OCI-LY7 (cell line): ENCODE results near the gene PPP4R4. TPM values are rescaled to one million over a fixed set of nuclear protein-coding genes. Genes with fewer than 3 reads are reported as not detected.

Experiments used
- BruUV-seq: library from RNA; stranded (reverse); fragments of 400-500 nt; replicated peaks from 2 replicates; lab custom pipeline; 2021; lab: Mats Ljungman, UMichigan
- CTCF ChIA-PET: fragments of 300-600 bp; sonication (Branson Sonifier 250); formaldehyde crosslinking; loops from one replicate; lab custom pipeline; 2022; ENCODE audit warnings: antibody characterized with exemption; ENCODE audit not compliant: unreplicated experiment; lab: Charles Lee
- POLR2A ChIA-PET: fragments of 300-600 bp; sonication (Branson Sonifier 250); formaldehyde crosslinking; loops from one replicate; lab custom pipeline; 2022; ENCODE audit warnings: antibody characterized with exemption; lab: Charles Lee
- DNase-seq: peaks from one replicate; pipeline ENCODE4 v3.0.0-alpha.2; 2015; ENCODE audit warnings: low spot score
- H2AFZ ChIP-seq: fragments of 200-600 bp; sonication (generic), shearing (Covaris generic); 2 replicates; pipeline ENCODE4 v1.6.1; 2014; ENCODE audit warnings: mild to moderate bottlenecking, antibody characterized with exemption, low read length, moderate library complexity
- H3K27ac ChIP-seq: fragments of 200-600 bp; sonication (generic); 2 replicates; pipeline ENCODE4 v1.5.1; 2014; ENCODE audit warnings: mixed run types, low read depth, mild to moderate bottlenecking, moderate library complexity, low read length, inconsistent platforms; ENCODE audit not compliant: poor library complexity, severe bottlenecking
- H3K36me3 ChIP-seq: fragments of 200-600 bp; sonication (generic); 2 replicates; pipeline ENCODE4 v1.6.1; 2014; ENCODE audit warnings: mild to moderate bottlenecking, antibody characterized with exemption, low read length, moderate library complexity, mixed read lengths; ENCODE audit not compliant: insufficient read depth
- H3K4me1 ChIP-seq: fragments of 200-600 bp; sonication (generic); 2 replicates; pipeline ENCODE4 v1.5.1; 2014; ENCODE audit warnings: mild to moderate bottlenecking, low read length; ENCODE audit not compliant: insufficient read depth, poor library complexity, severe bottlenecking
- H3K4me2 ChIP-seq: fragments of 200-600 bp; sonication (generic); 2 replicates; pipeline ENCODE4 v1.6.1; 2014; ENCODE audit warnings: mild to moderate bottlenecking, low read length
- H3K4me3 ChIP-seq: fragments of 200-600 bp; sonication (generic); 2 replicates; pipeline ENCODE4 v1.5.1; 2014; ENCODE audit warnings: mild to moderate bottlenecking, low read depth, low read length; ENCODE audit not compliant: poor library complexity, severe bottlenecking
- H3K79me2 ChIP-seq: fragments of 200-600 bp; sonication (generic); 2 replicates; pipeline ENCODE4 v1.6.1; 2016; ENCODE audit warnings: low read depth, mild to moderate bottlenecking, low read length, moderate library complexity, mixed read lengths; ENCODE audit not compliant: insufficient read depth
- H3K9me2 ChIP-seq: fragments of 200-600 bp; sonication (generic); 2 replicates; pipeline ENCODE4 v1.6.1; 2016; ENCODE audit warnings: mild to moderate bottlenecking, low read length, mixed read lengths; ENCODE audit not compliant: insufficient read depth
- H3K9me3 ChIP-seq: fragments of 200-600 bp; sonication (generic); 2 replicates; pipeline ENCODE4 v1.6.1; 2014; ENCODE audit warnings: mild to moderate bottlenecking, mixed run types, low read length, mixed read lengths
- H4K20me1 ChIP-seq: fragments of 200-600 bp; sonication (generic); 2 replicates; pipeline ENCODE4 v1.6.1; 2014; ENCODE audit warnings: mild to moderate bottlenecking, antibody characterized with exemption, low read length, moderate library complexity, mixed read lengths; ENCODE audit not compliant: insufficient read depth
- CTCF ChIP-seq: fragments of 200-600 bp; sonication (generic); conservative IDR thresholded peaks from 2 replicates; pipeline ENCODE4 v1.5.1; 2014; ENCODE audit warnings: mild to moderate bottlenecking, antibody characterized with exemption, low read length, moderate library complexity, mixed read lengths
- EZH2phosphoT487 ChIP-seq: fragments of 200-600 bp; sonication (generic); IDR thresholded peaks from 2 replicates; pipeline ENCODE4 v1.6.1; 2018; ENCODE audit warnings: low read depth, borderline replicate concordance, mild to moderate bottlenecking, mixed run types, antibody characterized with exemption, low read length, moderate library complexity, mixed read lengths
- intact Hi-C: fragments of 100-400 bp; cut with micrococcal nuclease; formaldehyde crosslinking; loops from one replicate; pipeline ENCODE4 v1.10.0; 2022; ENCODE audit not compliant: unreplicated experiment
- total RNA-seq, 2 experiments: library from RNA; depleted of rRNA in 1 of 2; stranded (reverse); fragments of >200 nt in 1 of 2; shearing (Covaris generic) in 1 of 2; gene quantifications; 2 replicates each; pipeline ENCODE4 v1.2.3, GENCODE V29; 2014 to 2022

The PPP4R4 gene
- total RNA-seq, 2 experiments from 2014 or later, result 0.54 to 0.93 TPM

DNA sequence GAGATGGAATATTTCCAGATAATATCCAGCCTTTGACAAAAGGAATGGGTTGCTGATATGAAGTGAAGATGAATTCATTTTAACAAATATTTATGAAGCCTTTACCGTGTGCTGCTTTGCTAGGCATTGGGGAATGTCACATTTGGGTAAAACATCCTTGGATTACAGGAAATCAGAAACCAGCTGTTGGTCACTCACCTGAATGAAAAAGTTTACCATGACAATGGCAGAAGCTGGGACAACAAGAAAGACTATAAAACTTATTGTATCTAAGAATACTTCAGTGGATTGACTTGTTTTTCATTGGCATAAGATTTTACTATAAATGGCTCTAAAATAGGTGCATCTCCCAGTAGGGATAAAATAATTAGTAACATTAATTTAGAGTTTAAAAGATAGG lies 19.7 kb downstream of the PPP4R4 start:
- Histone ChIP-seq H3K9me3 (no peaks in the 10 kb centered on the region), H3K36me3 (no peaks in the 10 kb centered on the region), H4K20me1 (no peaks in the 10 kb centered on the region), H3K4me1 (no peaks in the 10 kb centered on the region), H3K79me2 (no peaks in the 10 kb centered on the region), H2AFZ (no peak overlapping the region), H3K9me2 (no peaks in the 10 kb centered on the region), H3K4me3 (no peak overlapping the region), H3K4me2 (no peak overlapping the region), H3K27ac (no peak overlapping the region)
- ChIA-PET POLR2A (no interaction called here), CTCF (no interaction called here)
- intact Hi-C loops, result no loop called here
- TF ChIP-seq EZH2phosphoT487 (no peak), CTCF (no peak)
- no TSS peak for BruUV-seq
- DNase-seq, result no peak

GRCh38 chr14:94196057-94196456 lies 21.9 kb downstream of the PPP4R4 start:
- H4K20me1 ChIP-seq, result no peaks in the 10 kb centered on the region
- POLR2A ChIA-PET, result no interaction called here
- no peaks in the 10 kb centered on the region for H3K9me2 ChIP-seq
- CTCF ChIA-PET, result no interaction called here
- no peaks in the 10 kb centered on the region for H3K9me3 ChIP-seq
- H2AFZ ChIP-seq, result no peak overlapping the region
- no peak overlapping the region for H3K27ac ChIP-seq
- no TSS peak for BruUV-seq
- no peak for DNase-seq
- no peak overlapping the region for H3K4me3 ChIP-seq
- no peak overlapping the region for H3K4me2 ChIP-seq
- no peaks in the 10 kb centered on the region for H3K4me1 ChIP-seq
- no peak for TF ChIP-seq EZH2phosphoT487
- no peak for TF ChIP-seq CTCF
- no peaks in the 10 kb centered on the region for H3K36me3 ChIP-seq
- no peaks in the 10 kb centered on the region for H3K79me2 ChIP-seq
- intact Hi-C loops, result no loop called here

DNA sequence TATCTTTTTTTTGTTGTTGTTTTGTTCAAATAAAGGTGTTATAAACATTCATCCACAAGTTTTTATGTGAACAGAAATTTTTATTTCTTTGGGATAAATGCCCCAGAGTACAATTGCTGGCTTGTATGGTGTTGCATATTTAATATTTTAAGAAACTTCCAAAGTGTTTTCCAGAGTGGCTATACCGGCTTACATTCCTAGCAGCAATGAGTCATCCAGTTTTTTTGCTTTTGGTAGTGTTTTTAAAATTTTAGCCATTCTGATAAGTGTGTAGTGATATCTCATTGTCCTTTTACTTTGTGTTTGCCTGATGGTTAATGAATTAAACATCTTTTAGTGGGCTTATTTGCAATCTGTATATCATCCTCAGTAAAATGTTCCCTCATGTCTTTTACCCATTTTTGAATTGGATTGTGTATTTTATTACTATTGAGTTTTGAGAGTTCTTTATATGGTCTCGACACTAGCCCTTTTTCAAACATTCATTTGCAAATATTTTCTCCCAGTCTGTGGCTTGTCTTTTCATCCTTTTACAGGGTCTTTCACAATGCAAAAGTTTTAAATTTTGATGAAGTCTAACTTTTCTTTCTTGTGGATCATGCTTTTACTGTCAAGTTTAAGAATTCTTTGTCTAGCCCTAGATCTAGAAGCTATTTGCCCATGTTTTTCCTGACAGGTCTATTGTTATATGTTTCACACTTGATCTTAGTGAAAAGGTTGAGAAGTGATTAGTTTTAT lies 29.5 kb downstream of the PPP4R4 start:
- Histone ChIP-seq H3K4me1 (no peaks in the 10 kb centered on the region), H3K79me2 (no peaks in the 10 kb centered on the region), H4K20me1 (no peaks in the 10 kb centered on the region), H3K9me3 (no peaks in the 10 kb centered on the region), H3K36me3 (no peaks in the 10 kb centered on the region), H2AFZ (no peak overlapping the region), H3K9me2 (no peaks in the 10 kb centered on the region), H3K4me3 (no peak overlapping the region), H3K4me2 (no peak overlapping the region), H3K27ac (no peak overlapping the region)
- no TSS peak for BruUV-seq
- DNase-seq, result no peak
- POLR2A ChIA-PET, result no interaction called here
- TF ChIP-seq EZH2phosphoT487, result no peak
- no peak for TF ChIP-seq CTCF
- CTCF ChIA-PET, result no interaction called here
- intact Hi-C loops, result no loop called here
